Liver (tissue), 9 donors: ENCODE data around the gene PCBD1. TPM values are rescaled to one million over a fixed set of nuclear protein-coding genes. Genes with fewer than 3 reads are reported as not detected.

Source experiments
- DNase-seq: peaks from one replicate; pipeline ENCODE4 v3.0.0-alpha.2; 2017; ENCODE audit warnings: low spot score
- H3K27ac ChIP-seq, 2 donors: one replicate each; pipeline ENCODE4 v1.7.0; 2013; ENCODE audit warnings: inconsistent platforms in 2 of 2, low read length in 2 of 2, control low read depth in 1 of 2, low read depth in 1 of 2, mild to moderate bottlenecking in 1 of 2
- H3K27me3 ChIP-seq, 4 donors: one replicate each; pipeline versions ENCODE4 v1.6.1 to v1.7.0; 2013; ENCODE audit warnings: low read length in 3 of 4, inconsistent platforms in 1 of 4, mild to moderate bottlenecking in 1 of 4, moderate library complexity in 1 of 4; ENCODE audit not compliant: control insufficient read depth in 4 of 4, insufficient read depth in 4 of 4
- H3K36me3 ChIP-seq, 4 donors: one replicate each; pipeline versions ENCODE4 v1.6.1 to v1.7.0; 2013; ENCODE audit warnings: low read length in 3 of 4, mild to moderate bottlenecking in 3 of 4, low read depth in 1 of 4, moderate library complexity in 1 of 4; ENCODE audit not compliant: control insufficient read depth in 4 of 4, insufficient read depth in 3 of 4
- H3K4me1 ChIP-seq, 4 donors: one replicate each; pipeline versions ENCODE4 v1.6.1 to v1.7.0; 2013; ENCODE audit warnings: low read length in 3 of 4, mild to moderate bottlenecking in 3 of 4, moderate library complexity in 1 of 4; ENCODE audit not compliant: control insufficient read depth in 4 of 4, insufficient read depth in 4 of 4
- H3K4me3 ChIP-seq, 3 donors: one replicate each; pipeline versions ENCODE4 v1.6.1 to v1.7.0; 2013; ENCODE audit warnings: low read length in 3 of 3, control low read depth in 1 of 3, low read depth in 1 of 3, mild to moderate bottlenecking in 1 of 3
- H3K9ac ChIP-seq, 2 donors: one replicate each; pipeline ENCODE4 v1.7.0; 2013; ENCODE audit warnings: low read length in 2 of 2, mild to moderate bottlenecking in 2 of 2, moderate library complexity in 2 of 2, control low read depth in 1 of 2, low read depth in 1 of 2
- H3K9me3 ChIP-seq, 4 donors: one replicate each; pipeline versions ENCODE4 v1.6.1 to v1.7.0; 2013; ENCODE audit warnings: low read length in 3 of 4; ENCODE audit not compliant: control insufficient read depth in 4 of 4
- ATF3 ChIP-seq: IDR thresholded peaks from 2 replicates; pipeline ENCODE4 v1.6.1; 2016; ENCODE audit warnings: antibody characterized with exemption
- CTCF ChIP-seq: fragments of 150-350 bp; IDR thresholded peaks from 2 replicates; pipeline ENCODE4 v1.5.1; 2017; ENCODE audit warnings: improper control_type of control experiment, low read depth, low read length; ENCODE audit not compliant: missing input control
- EGR1 ChIP-seq, 2 donors: IDR thresholded peaks; 2 replicates each; pipeline ENCODE4 v1.6.1; 2016 to 2018; ENCODE audit warnings: antibody characterized with exemption in 2 of 2, low read depth in 2 of 2
- FOXA1 ChIP-seq: IDR thresholded peaks from 2 replicates; pipeline ENCODE4 v1.6.1; 2016; ENCODE audit warnings: antibody characterized with exemption
- FOXA2 ChIP-seq: IDR thresholded peaks from 2 replicates; pipeline ENCODE4 v1.6.1; 2016; ENCODE audit warnings: antibody characterized with exemption
- GABPA ChIP-seq, 2 donors: IDR thresholded peaks in 1 of 2; conservative IDR thresholded peaks in 1 of 2; 2 replicates each; pipeline ENCODE4 v1.6.1; 2016; ENCODE audit warnings: antibody characterized with exemption in 2 of 2, mild to moderate bottlenecking in 1 of 2, moderate library complexity in 1 of 2
- HNF4A ChIP-seq, 2 donors: conservative IDR thresholded peaks; 2 replicates each; pipeline ENCODE4 v1.6.1; 2016; ENCODE audit warnings: antibody characterized with exemption in 2 of 2, mild to moderate bottlenecking in 2 of 2
- HNF4G ChIP-seq: IDR thresholded peaks from 2 replicates; pipeline ENCODE4 v1.6.1; 2016; ENCODE audit warnings: antibody characterized with exemption
- JUND ChIP-seq, 2 donors: IDR thresholded peaks; 2 replicates each; pipeline ENCODE4 v1.6.1; 2016; ENCODE audit warnings: antibody characterized with exemption in 2 of 2
- MAX ChIP-seq: IDR thresholded peaks from 2 replicates; pipeline ENCODE4 v1.6.1; 2016; ENCODE audit warnings: antibody characterized with exemption
- NR2F2 ChIP-seq: IDR thresholded peaks from 2 replicates; pipeline ENCODE4 v1.6.1; 2016; ENCODE audit warnings: antibody characterized with exemption
- RAD21 ChIP-seq, 2 donors: IDR thresholded peaks; 2 replicates each; pipeline ENCODE4 v1.6.1; 2016; ENCODE audit warnings: antibody characterized with exemption in 2 of 2, mild to moderate bottlenecking in 2 of 2
- REST ChIP-seq: IDR thresholded peaks from 2 replicates; pipeline ENCODE4 v1.6.1; 2016; ENCODE audit warnings: antibody characterized with exemption, mild to moderate bottlenecking
- RXRA ChIP-seq, 2 donors: IDR thresholded peaks; 2 replicates each; pipeline ENCODE4 v1.6.1; 2017 to 2018; ENCODE audit warnings: antibody characterized with exemption in 2 of 2, mild to moderate bottlenecking in 1 of 2
- SP1 ChIP-seq: IDR thresholded peaks from 2 replicates; pipeline ENCODE4 v1.6.1; 2018; ENCODE audit warnings: antibody characterized with exemption, mild to moderate bottlenecking
- TAF1 ChIP-seq: conservative IDR thresholded peaks from 2 replicates; pipeline ENCODE4 v1.6.1; 2016; ENCODE audit warnings: antibody characterized with exemption, mild to moderate bottlenecking
- YY1 ChIP-seq: IDR thresholded peaks from 2 replicates; pipeline ENCODE4 v1.6.1; 2016; ENCODE audit warnings: antibody characterized with exemption, mild to moderate bottlenecking
- ZBTB33 ChIP-seq: IDR thresholded peaks from 2 replicates; pipeline ENCODE4 v1.6.1; 2016; ENCODE audit warnings: antibody characterized with exemption
- WGBS: extraction: QIAGEN DNeasy Blood & Tissue Kit; methylation state at CpG from one replicate; pipeline ENCODE4 v1.1.7; 2013; 5-methylcytosine and 5-hydroxymethylcytosine counted together
- polyA plus RNA-seq, 2 donors: library from polyadenylated mRNA; stranded (reverse) in 1 of 2; unstranded in 1 of 2; fragments of 200-250 nt in 1 of 2; fragments of >200 nt in 1 of 2; fragmentation: Nextera tagmentation in 1 of 2; extraction: Ambion mirVana in 1 of 2; gene quantifications; one replicate each; pipeline versions ENCODE4 v1.2.1 to v1.2.3, GENCODE V29; 2013 to 2015
- total RNA-seq, 2 donors: library from RNA; depleted of rRNA; stranded (reverse); fragments of >200 nt; gene quantifications; one replicate each; pipeline ENCODE4 v1.2.3, GENCODE V29; 2014
- donor health status: healthy.
- donor health status: healthy.
- donor health status: healthy.
- donor health status: healthy.
- donor health status: healthy.

PCBD1 gene
- total RNA-seq (10 to 100 TPM; 72.0 to 99.8 TPM), polyA plus RNA-seq (100 to 1,000 TPM; 243 to 458 TPM)

GRCh38 chr10:70887804-70888800, at the start of gene PCBD1:
Gene PCBD1, minus strand, starts transcription at chr10:70888565. Its CDS starts 32 bp downstream, at chr10:70888533.
- H3K9ac ChIP-seq: peak within 1 kb of the TSS; percentile 84 to 92
- peak within 1 kb of the TSS; percentile 78 to 89 (median 88) for H3K4me3 ChIP-seq
- under 1% methylated on average over 85 of the region's 85 CpGs for WGBS
- peak within 1 kb of the TSS; percentile 93 to 98 for H3K27ac ChIP-seq
- peaks cover 5 to 20% (median 12%) of the 10 kb centered on the region in 4 donors for H3K36me3 ChIP-seq
- TF ChIP-seq HNF4G: no peak
- TF ChIP-seq TAF1: peak; percentile 76
- TF ChIP-seq JUND (IDR thresholded peaks at IDR 0.05): no peak
- TF ChIP-seq REST: peak; percentile 93
- peak; percentile 32 for TF ChIP-seq SP1
- peak; percentile 44 for TF ChIP-seq YY1
- peak in 1 of 2 donors; percentile 12 for TF ChIP-seq HNF4A (conservative IDR thresholded peaks at IDR 0.05)
- TF ChIP-seq ATF3: no peak
- TF ChIP-seq FOXA1: no peak
- TF ChIP-seq RAD21 (IDR thresholded peaks at IDR 0.05): no peak
- peak; percentile 64 for TF ChIP-seq ZBTB33
- TF ChIP-seq NR2F2: no peak
- no peak for TF ChIP-seq FOXA2
- TF ChIP-seq CTCF: no peak
- no peak for TF ChIP-seq RXRA (IDR thresholded peaks at IDR 0.05)
- TF ChIP-seq GABPA (IDR thresholded peaks at IDR 0.05 in 1 of 2, conservative IDR thresholded peaks at IDR 0.05 in 1 of 2): no peak
- TF ChIP-seq MAX: peak; percentile 85
- peak; percentile 84 to 96 for TF ChIP-seq EGR1 (IDR thresholded peaks at IDR 0.05; ENCODE audit: low read depth in 2 of 2)
- H3K4me1 ChIP-seq: peaks cover 0 to 46% (median 31%) of the 10 kb centered on the region in 4 donors
- H3K27me3 ChIP-seq: no peaks in the 10 kb centered on the region
- peak; percentile 73 for DNase-seq
- no peaks in the 10 kb centered on the region for H3K9me3 ChIP-seq
